Ishikawa (cell line): Measurements from ENCODE around the gene SYP.

Experiments
- CEBPB ChIP-seq: IDR thresholded peaks from 2 replicates; pipeline ENCODE4 v1.6.1; 2012
- CREB1 ChIP-seq: IDR thresholded peaks from 2 replicates; pipeline ENCODE4 v1.6.1; 2012; ENCODE audit warnings: low read depth
- EGR1 ChIP-seq: IDR thresholded peaks from 2 replicates; pipeline ENCODE4 v1.6.1; 2012
- EP300 ChIP-seq: IDR thresholded peaks from 2 replicates; pipeline ENCODE4 v1.6.1; 2012; ENCODE audit warnings: borderline replicate concordance
- FOXM1 ChIP-seq: IDR thresholded peaks from 2 replicates; pipeline ENCODE4 v1.6.1; 2012; ENCODE audit warnings: low read depth, borderline replicate concordance
- NFIC ChIP-seq: IDR thresholded peaks from 2 replicates; pipeline ENCODE4 v1.6.1; 2012
- RAD21 ChIP-seq: IDR thresholded peaks from 2 replicates; pipeline ENCODE4 v1.6.1; 2012; ENCODE audit warnings: low read depth
- TAF1 ChIP-seq: IDR thresholded peaks from 2 replicates; pipeline ENCODE4 v1.6.1; 2012; ENCODE audit warnings: low read depth, mild to moderate bottlenecking
- TCF12 ChIP-seq: IDR thresholded peaks from 2 replicates; pipeline ENCODE4 v1.6.1; 2012; ENCODE audit warnings: low read depth
- TEAD4 ChIP-seq: IDR thresholded peaks from 2 replicates; pipeline ENCODE4 v1.6.1; 2012
- YY1 ChIP-seq: IDR thresholded peaks from 2 replicates; pipeline ENCODE4 v1.6.1; 2012; ENCODE audit warnings: low read depth
- ZBTB7A ChIP-seq: IDR thresholded peaks from 2 replicates; pipeline ENCODE4 v1.6.1; 2012; ENCODE audit warnings: low read depth
- TF ChIP-seq, protein P1 (sequence below): IDR thresholded peaks from 2 replicates; pipeline ENCODE4 v1.6.1; 2012; ENCODE audit warnings: low read depth, mild to moderate bottlenecking
- TF ChIP-seq, protein P2 (sequence below): IDR thresholded peaks from 2 replicates; pipeline ENCODE4 v1.6.1; 2012

DNA sequence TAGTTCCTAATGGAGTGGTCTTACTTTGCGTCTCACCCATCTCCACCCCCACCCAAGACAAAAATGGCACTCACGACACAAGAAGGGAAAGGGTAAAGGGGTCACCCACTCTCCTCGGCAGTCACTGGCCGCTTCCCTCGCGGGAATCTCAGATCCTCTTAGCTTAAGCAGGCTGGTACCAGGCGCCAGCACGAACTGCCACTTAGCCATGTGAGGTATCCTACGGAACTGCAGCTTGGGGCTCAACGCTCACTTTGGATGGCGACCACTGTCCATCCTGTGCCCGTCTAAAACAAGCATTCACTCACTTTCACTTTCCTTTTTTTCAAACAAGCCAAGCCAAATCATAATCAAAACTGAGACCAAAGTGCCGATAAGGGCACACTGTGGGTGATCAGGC, 52.1 kb downstream of the SYP start:
- TF ChIP-seq FOXM1 (no peak), EP300 (no peak), YY1 (no peak), CEBPB (no peak), TAF1 (no peak), RAD21 (no peak), CREB1 (no peak), ZBTB7A (no peak), NFIC (no peak), TEAD4 (no peak), TCF12 (no peak), EGR1 (no peak)
- TF ChIP-seq, protein P1, sequence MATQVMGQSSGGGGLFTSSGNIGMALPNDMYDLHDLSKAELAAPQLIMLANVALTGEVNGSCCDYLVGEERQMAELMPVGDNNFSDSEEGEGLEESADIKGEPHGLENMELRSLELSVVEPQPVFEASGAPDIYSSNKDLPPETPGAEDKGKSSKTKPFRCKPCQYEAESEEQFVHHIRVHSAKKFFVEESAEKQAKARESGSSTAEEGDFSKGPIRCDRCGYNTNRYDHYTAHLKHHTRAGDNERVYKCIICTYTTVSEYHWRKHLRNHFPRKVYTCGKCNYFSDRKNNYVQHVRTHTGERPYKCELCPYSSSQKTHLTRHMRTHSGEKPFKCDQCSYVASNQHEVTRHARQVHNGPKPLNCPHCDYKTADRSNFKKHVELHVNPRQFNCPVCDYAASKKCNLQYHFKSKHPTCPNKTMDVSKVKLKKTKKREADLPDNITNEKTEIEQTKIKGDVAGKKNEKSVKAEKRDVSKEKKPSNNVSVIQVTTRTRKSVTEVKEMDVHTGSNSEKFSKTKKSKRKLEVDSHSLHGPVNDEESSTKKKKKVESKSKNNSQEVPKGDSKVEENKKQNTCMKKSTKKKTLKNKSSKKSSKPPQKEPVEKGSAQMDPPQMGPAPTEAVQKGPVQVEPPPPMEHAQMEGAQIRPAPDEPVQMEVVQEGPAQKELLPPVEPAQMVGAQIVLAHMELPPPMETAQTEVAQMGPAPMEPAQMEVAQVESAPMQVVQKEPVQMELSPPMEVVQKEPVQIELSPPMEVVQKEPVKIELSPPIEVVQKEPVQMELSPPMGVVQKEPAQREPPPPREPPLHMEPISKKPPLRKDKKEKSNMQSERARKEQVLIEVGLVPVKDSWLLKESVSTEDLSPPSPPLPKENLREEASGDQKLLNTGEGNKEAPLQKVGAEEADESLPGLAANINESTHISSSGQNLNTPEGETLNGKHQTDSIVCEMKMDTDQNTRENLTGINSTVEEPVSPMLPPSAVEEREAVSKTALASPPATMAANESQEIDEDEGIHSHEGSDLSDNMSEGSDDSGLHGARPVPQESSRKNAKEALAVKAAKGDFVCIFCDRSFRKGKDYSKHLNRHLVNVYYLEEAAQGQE, result no peak
- TF ChIP-seq, protein P2, sequence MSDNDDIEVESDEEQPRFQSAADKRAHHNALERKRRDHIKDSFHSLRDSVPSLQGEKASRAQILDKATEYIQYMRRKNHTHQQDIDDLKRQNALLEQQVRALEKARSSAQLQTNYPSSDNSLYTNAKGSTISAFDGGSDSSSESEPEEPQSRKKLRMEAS, result no peak
